ENCODE results near the gene GRID1. TPM values are rescaled to one million over a fixed set of nuclear protein-coding genes. Genes with fewer than 3 reads are reported as not detected.

GRID1 gene
- total and polyA plus RNA-seq, 10 donors = 0.06 to 0.42 (median 0.15) TPM; not detected in 4

DNA sequence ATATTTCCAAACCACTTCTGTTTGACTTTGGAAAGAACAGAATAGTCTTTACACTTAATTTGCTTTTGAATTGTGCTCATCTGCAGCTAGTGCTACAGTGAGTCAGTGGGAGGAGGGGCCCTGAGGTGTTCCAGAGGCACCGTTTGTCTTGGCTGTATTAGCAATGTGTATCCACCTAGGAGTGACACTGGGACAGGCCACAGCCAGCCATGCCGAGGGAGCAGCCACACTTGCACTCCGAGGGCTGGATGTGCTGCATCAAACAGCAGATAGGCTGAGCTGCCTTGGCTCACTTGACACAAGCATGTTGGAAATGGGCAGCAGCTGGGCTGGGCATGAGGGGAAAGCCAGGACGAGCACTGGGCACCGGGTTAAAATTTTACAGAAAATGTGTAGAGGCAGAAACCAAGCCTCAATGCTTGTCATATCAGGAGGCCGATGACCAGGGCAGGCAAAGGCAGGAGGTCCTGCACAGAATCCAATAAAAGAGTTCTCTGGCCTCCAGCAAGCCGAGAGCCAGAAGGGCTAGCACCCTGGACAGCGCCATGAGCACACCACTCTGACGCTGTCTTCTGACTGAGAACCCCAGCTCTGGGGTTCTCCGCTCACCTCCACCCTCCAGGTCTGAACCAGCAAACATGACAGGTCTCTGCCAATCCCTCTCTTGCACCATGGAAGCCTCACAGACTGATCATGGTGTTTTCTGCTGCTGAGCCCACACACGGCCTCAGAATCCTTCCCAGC lies 163.3 kb downstream of the GRID1 start:
- H3K36me3 ChIP-seq = no peaks in the 10 kb centered on the region
- peak; percentile 63 for DNase-seq
- H3K4me3 ChIP-seq = no peak overlapping the region
- intact Hi-C loops (cut with DNase I; ENCODE audit: low total_unique reads) = no loop called here
- H3K4me1 ChIP-seq = no peaks in the 10 kb centered on the region
- H3K27ac ChIP-seq = no peak overlapping the region
- H3K9me3 ChIP-seq = no peaks in the 10 kb centered on the region
- no peak for TF ChIP-seq POLR2A (IDR thresholded peaks at IDR 0.05)
- TF ChIP-seq POLR2AphosphoS5 (IDR thresholded peaks at IDR 0.05) = no peak
- TF ChIP-seq, protein P1, sequence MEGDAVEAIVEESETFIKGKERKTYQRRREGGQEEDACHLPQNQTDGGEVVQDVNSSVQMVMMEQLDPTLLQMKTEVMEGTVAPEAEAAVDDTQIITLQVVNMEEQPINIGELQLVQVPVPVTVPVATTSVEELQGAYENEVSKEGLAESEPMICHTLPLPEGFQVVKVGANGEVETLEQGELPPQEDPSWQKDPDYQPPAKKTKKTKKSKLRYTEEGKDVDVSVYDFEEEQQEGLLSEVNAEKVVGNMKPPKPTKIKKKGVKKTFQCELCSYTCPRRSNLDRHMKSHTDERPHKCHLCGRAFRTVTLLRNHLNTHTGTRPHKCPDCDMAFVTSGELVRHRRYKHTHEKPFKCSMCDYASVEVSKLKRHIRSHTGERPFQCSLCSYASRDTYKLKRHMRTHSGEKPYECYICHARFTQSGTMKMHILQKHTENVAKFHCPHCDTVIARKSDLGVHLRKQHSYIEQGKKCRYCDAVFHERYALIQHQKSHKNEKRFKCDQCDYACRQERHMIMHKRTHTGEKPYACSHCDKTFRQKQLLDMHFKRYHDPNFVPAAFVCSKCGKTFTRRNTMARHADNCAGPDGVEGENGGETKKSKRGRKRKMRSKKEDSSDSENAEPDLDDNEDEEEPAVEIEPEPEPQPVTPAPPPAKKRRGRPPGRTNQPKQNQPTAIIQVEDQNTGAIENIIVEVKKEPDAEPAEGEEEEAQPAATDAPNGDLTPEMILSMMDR (IDR thresholded peaks at IDR 0.05 in 8 of 11, conservative IDR thresholded peaks at IDR 0.05 in 3 of 11) = no peak
- WGBS, 5 donors = 41 to 55% (median 52%) methylated on average over 10 to 11 of the region's 11 CpGs
- peaks cover 0 to 6% (median 0%) of the 10 kb centered on the region in 7 donors for H3K27me3 ChIP-seq (replicated peaks in 1 of 7)

DNA sequence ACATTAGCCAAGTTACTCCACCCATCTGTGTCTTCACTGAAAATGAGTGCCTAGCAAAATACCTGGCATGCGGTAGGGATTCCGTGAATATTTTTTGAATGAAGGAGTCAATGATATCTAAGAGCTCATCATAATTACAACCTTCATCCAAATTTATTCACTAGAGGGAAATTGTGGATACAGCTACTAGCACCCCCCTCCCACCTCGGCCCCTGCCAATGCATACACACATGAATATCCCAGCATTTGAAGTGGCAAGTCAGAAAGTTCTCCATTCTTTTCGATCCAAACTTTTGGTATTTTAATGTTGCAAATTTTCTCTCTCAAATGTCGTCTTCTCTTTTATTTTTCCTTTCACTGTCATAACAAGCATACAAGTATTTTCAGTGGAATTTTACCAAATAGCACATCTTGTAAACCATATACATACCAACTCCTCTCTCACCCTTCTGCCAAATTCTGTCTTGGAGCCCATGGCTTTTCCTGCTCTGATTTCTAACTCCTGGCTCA lies 164.3 kb downstream of the GRID1 start:
- 85 to 95% (median 89%) methylated on average over 5 of the region's 5 CpGs for whole genome bisulfite sequencing, 5 donors
- no peaks in the 10 kb centered on the region for H3K4me1 ChIP-seq
- no peaks in the 10 kb centered on the region for H3K36me3 ChIP-seq
- H3K9me3 ChIP-seq = no peaks in the 10 kb centered on the region
- TF ChIP-seq POLR2AphosphoS5 (IDR thresholded peaks at IDR 0.05) = no peak
- TF ChIP-seq, protein P1 (IDR thresholded peaks at IDR 0.05 in 8 of 11, conservative IDR thresholded peaks at IDR 0.05 in 3 of 11) = no peak
- no peak for TF ChIP-seq POLR2A (IDR thresholded peaks at IDR 0.05)
- H3K27me3 ChIP-seq (replicated peaks in 1 of 7) = peaks cover 0 to 6% (median 0%) of the 10 kb centered on the region in 7 donors
- no peak for DNase-seq
- no peak overlapping the region for H3K4me3 ChIP-seq
- H3K27ac ChIP-seq = no peak overlapping the region
- intact Hi-C loops (cut with DNase I; ENCODE audit: low total_unique reads) = no loop called here

DNA sequence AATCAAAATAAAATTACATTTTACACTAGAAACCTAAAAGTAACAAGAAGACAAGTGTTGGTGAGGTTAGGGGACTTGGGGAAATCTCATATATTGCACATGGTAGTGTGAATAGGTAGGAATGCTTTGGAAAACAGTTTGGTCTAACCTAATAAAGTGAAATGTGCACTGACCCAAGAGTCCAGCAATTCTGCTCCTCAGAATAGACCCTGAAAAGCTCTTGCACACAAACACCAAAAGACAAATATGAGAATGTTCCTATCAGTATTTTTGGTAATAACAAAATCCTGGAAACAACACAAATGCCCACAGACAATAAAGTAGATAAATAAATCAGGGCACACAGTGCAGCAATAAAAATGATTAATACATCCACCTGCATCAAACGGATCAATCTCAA lies 165.7 kb downstream of the GRID1 start:
- 75 to 90% (median 83%) methylated on average over 1 of the region's 1 CpG for WGBS, 5 donors
- Histone ChIP-seq H3K36me3 (no peaks in the 10 kb centered on the region), H3K27ac (no peak overlapping the region), H3K27me3 (replicated peaks in 1 of 7) (peaks cover 0 to 14% (median 0%) of the 10 kb centered on the region in 7 donors), H3K4me3 (no peak overlapping the region), H3K9me3 (no peaks in the 10 kb centered on the region), H3K4me1 (no peaks in the 10 kb centered on the region)
- DNase-seq = no peak
- TF ChIP-seq, protein P1 (IDR thresholded peaks at IDR 0.05 in 8 of 11, conservative IDR thresholded peaks at IDR 0.05 in 3 of 11) = no peak
- no peak for TF ChIP-seq POLR2AphosphoS5 (IDR thresholded peaks at IDR 0.05)
- no peak for TF ChIP-seq POLR2A (IDR thresholded peaks at IDR 0.05)
- intact Hi-C loops (cut with DNase I; ENCODE audit: low total_unique reads) = no loop called here

DNA sequence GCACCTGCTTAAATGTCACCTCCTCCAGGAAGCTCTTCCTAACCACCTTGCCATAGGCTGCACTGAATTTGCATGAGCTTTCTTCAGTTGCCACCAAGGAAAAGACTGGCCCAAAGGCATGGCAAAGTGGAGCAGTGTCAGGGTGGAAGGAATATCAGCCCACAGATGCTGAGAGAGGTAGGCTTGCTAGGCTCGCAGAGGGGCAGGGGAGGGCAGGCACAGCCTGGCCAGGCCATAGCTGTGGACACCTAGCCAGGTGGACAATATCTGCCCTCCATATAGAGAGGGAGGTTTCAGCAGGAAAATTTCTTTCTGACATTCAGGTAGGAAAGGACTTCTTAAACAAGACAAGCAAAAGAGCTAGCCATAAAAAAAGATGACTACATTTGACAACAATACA lies 166.3 kb downstream of the GRID1 start:
- peaks cover 0 to 20% (median 0%) of the 10 kb centered on the region in 7 donors for H3K27me3 ChIP-seq (replicated peaks in 1 of 7)
- H3K27ac ChIP-seq = no peak overlapping the region
- H3K36me3 ChIP-seq = no peaks in the 10 kb centered on the region
- no peak overlapping the region for H3K4me3 ChIP-seq
- peak; percentile 51 for DNase-seq
- intact Hi-C loops (cut with DNase I; ENCODE audit: low total_unique reads) = no loop called here
- H3K9me3 ChIP-seq = no peaks in the 10 kb centered on the region
- WGBS, 5 donors = 45 to 96% (median 78%) methylated on average over 1 of the region's 1 CpG
- no peaks in the 10 kb centered on the region for H3K4me1 ChIP-seq
- TF ChIP-seq POLR2A (IDR thresholded peaks at IDR 0.05) (no peak), POLR2AphosphoS5 (IDR thresholded peaks at IDR 0.05) (no peak)
- TF ChIP-seq, protein P1 (IDR thresholded peaks at IDR 0.05 in 8 of 11, conservative IDR thresholded peaks at IDR 0.05 in 3 of 11) = no peak
